GM23338 (cell line): ENCODE measurements around the gene TENM3. TPM values are rescaled to one million over a fixed set of nuclear protein-coding genes. Genes with fewer than 3 reads are reported as not detected.
A peak's percentile ranks its signal among the peaks of the same experiment; 100 is the strongest.

Experiments
- ATAC-seq: fragments of 200-7000 bp; cut with Tn5 transposase; 3 replicates; pipeline ENCODE4 v1.9.1; 2020
- DNase-seq: peaks from one replicate; pipeline ENCODE4 v3.0.0-alpha.2; 2015; ENCODE audit warnings: low spot score
- H2AFZ ChIP-seq: fragments of 200-600 bp; sonication (generic); 2 replicates; pipeline ENCODE4 v1.8.0; 2016; ENCODE audit warnings: antibody characterized with exemption, mild to moderate bottlenecking, moderate library complexity
- H3F3A ChIP-seq: fragments of 200-600 bp; sonication (generic); replicated peaks from 2 replicates; pipeline ENCODE4 v1.8.0; 2017; ENCODE audit warnings: antibody characterized with exemption, mixed run types, low read depth
- H3K27ac ChIP-seq: fragments of 200-600 bp; sonication (generic); 2 replicates; pipeline ENCODE4 v1.6.1; 2016; ENCODE audit warnings: low read depth
- H3K27me3 ChIP-seq: fragments of 200-600 bp; sonication (generic); 2 replicates; pipeline ENCODE4 v1.8.0; 2016; ENCODE audit warnings: mild to moderate bottlenecking, mixed run types, moderate library complexity; ENCODE audit not compliant: insufficient read depth
- H3K36me3 ChIP-seq: fragments of 200-600 bp; sonication (generic); 2 replicates; pipeline ENCODE4 v1.8.0; 2016; ENCODE audit warnings: mild to moderate bottlenecking; ENCODE audit not compliant: insufficient read depth
- H3K4me1 ChIP-seq: fragments of 200-600 bp; sonication (generic); 2 replicates; pipeline ENCODE4 v1.8.0; 2016; ENCODE audit warnings: mild to moderate bottlenecking, moderate library complexity; ENCODE audit not compliant: insufficient read depth
- H3K4me2 ChIP-seq: fragments of 200-600 bp; sonication (generic); 2 replicates; pipeline ENCODE4 v1.7.1; 2017; ENCODE audit warnings: mixed run types
- H3K4me3 ChIP-seq: fragments of 200-600 bp; sonication (generic); 2 replicates; pipeline ENCODE4 v1.6.1; 2016; ENCODE audit warnings: mixed run types
- H3K79me2 ChIP-seq: fragments of 200-600 bp; sonication (generic); replicated peaks from 2 replicates; pipeline ENCODE4 v1.8.0; 2017; ENCODE audit warnings: mild to moderate bottlenecking; ENCODE audit not compliant: insufficient read depth
- H3K9me2 ChIP-seq: fragments of 200-600 bp; sonication (generic); 2 replicates; pipeline ENCODE4 v1.8.0; 2017; ENCODE audit not compliant: insufficient read depth
- H4K20me1 ChIP-seq: fragments of 200-600 bp; sonication (generic); replicated peaks from 2 replicates; pipeline ENCODE4 v1.8.0; 2017; ENCODE audit warnings: mild to moderate bottlenecking; ENCODE audit not compliant: insufficient read depth
- H3K27ac Mint-ChIP-seq: 2 replicates; pipeline ENCODE4 v1.8.0; 2020; ENCODE audit warnings: inconsistent platforms, mild to moderate bottlenecking, moderate library complexity, mixed read lengths
- H3K27me3 Mint-ChIP-seq: 3 replicates; pipeline ENCODE4 v1.8.0; 2022; ENCODE audit warnings: low read depth, mild to moderate bottlenecking, moderate library complexity, mixed read lengths, inconsistent platforms; ENCODE audit not compliant: insufficient read depth, poor library complexity
- H3K36me3 Mint-ChIP-seq: 3 replicates; pipeline ENCODE4 v1.8.0; 2021; ENCODE audit warnings: low read depth, mild to moderate bottlenecking, inconsistent platforms, moderate library complexity, mixed read lengths
- H3K4me1 Mint-ChIP-seq: 3 replicates; pipeline ENCODE4 v1.8.0; 2020; ENCODE audit warnings: mild to moderate bottlenecking, inconsistent platforms, mixed read lengths
- H3K4me3 Mint-ChIP-seq: 3 replicates; pipeline ENCODE4 v1.8.0; 2021; ENCODE audit warnings: moderate library complexity, mild to moderate bottlenecking, inconsistent platforms, mixed read lengths
- H3K9me3 Mint-ChIP-seq: 3 replicates; pipeline ENCODE4 v1.8.0; 2020; ENCODE audit warnings: moderate library complexity, mild to moderate bottlenecking, inconsistent platforms, mixed read lengths
- CREB1 ChIP-seq: fragments of 250-450 bp; sonication (Bioruptor Pico); IDR thresholded peaks from 2 replicates; pipeline ENCODE4 v1.5.0; 2020; ENCODE audit warnings: low read depth, mild to moderate bottlenecking, moderate library complexity
- EZH2 ChIP-seq: fragments of 200-600 bp; sonication (generic); IDR thresholded peaks from one replicate; pipeline ENCODE4 v1.8.0; 2017; ENCODE audit warnings: antibody characterized with exemption, mild to moderate bottlenecking, low read depth; ENCODE audit not compliant: unreplicated experiment
- EZH2phosphoT487 ChIP-seq: fragments of 200-600 bp; sonication (generic); IDR thresholded peaks from one replicate; pipeline ENCODE4 v1.8.1; 2018; ENCODE audit warnings: antibody characterized with exemption; ENCODE audit not compliant: unreplicated experiment
- JUNB ChIP-seq: IDR thresholded peaks from one replicate; pipeline ENCODE4 v1.6.1; 2016; ENCODE audit warnings: antibody characterized with exemption; ENCODE audit not compliant: unreplicated experiment
- NANOG ChIP-seq: IDR thresholded peaks from 2 replicates; pipeline ENCODE4 v1.6.1; 2016; ENCODE audit warnings: antibody characterized with exemption, borderline replicate concordance
- POLR2AphosphoS5 ChIP-seq: IDR thresholded peaks from 2 replicates; pipeline ENCODE4 v1.6.1; 2016; ENCODE audit warnings: antibody characterized with exemption, low read depth
- REST ChIP-seq: IDR thresholded peaks from one replicate; pipeline ENCODE4 v1.6.1; 2018; ENCODE audit warnings: antibody characterized with exemption; ENCODE audit not compliant: unreplicated experiment
- STAT1 ChIP-seq: IDR thresholded peaks from one replicate; pipeline ENCODE4 v1.6.1; 2016; ENCODE audit warnings: antibody characterized with exemption; ENCODE audit not compliant: unreplicated experiment
- ZNF114 ChIP-seq: fragments of 250-450 bp; sonication (Bioruptor Pico); IDR thresholded peaks from 2 replicates; pipeline ENCODE4 v1.5.0; 2020; ENCODE audit warnings: mild to moderate bottlenecking, moderate library complexity
- ZNF331 ChIP-seq: fragments of 250-450 bp; sonication (Bioruptor Pico); IDR thresholded peaks from 2 replicates; pipeline ENCODE4 v1.5.0; 2020; ENCODE audit warnings: low read depth, mild to moderate bottlenecking, moderate library complexity
- polyA plus RNA-seq: library from polyadenylated mRNA; unstranded; fragments of >200 nt; fragmentation: Nextera tagmentation; extraction: Ambion mirVana; gene quantifications from 2 replicates; pipeline ENCODE4 v1.2.1, GENCODE V29; 2016
- total RNA-seq: library from RNA; depleted of rRNA; stranded (reverse); fragments of >200 nt; shearing (Covaris generic); gene quantifications from 2 replicates; pipeline ENCODE4 v1.2.3, GENCODE V29; 2014
- TF ChIP-seq, protein P1 (sequence below): fragments of 250-450 bp; sonication (Bioruptor Pico); IDR thresholded peaks from 2 replicates; pipeline ENCODE4 v1.5.0; 2020; ENCODE audit warnings: mild to moderate bottlenecking, moderate library complexity
- TF ChIP-seq, protein P2 (sequence below), 2 experiments: fragments of 200-600 bp in 1 of 2; sonication (generic) in 1 of 2; conservative IDR thresholded peaks; 2 replicates each; pipeline versions ENCODE4 v1.5.1 to v1.6.1; 2016 to 2017; ENCODE audit warnings: antibody characterized with exemption in 2 of 2, low read depth in 2 of 2, mild to moderate bottlenecking in 2 of 2, moderate library complexity in 1 of 2
- TF ChIP-seq, protein P3 (sequence below): IDR thresholded peaks from 2 replicates; pipeline ENCODE4 v1.6.1; 2016; ENCODE audit warnings: antibody characterized with exemption

The TENM3 gene
- total and polyA plus RNA-seq, 2 experiments from 2014 or later: 22.2 to 128 TPM

GRCh38 chr4:182245541-182246215 lies 2.5 kb downstream of the TENM3 start:
- Histone ChIP-seq H3K4me1 (peaks cover 20% of the 10 kb centered on the region), H3K9me2 (no peaks in the 10 kb centered on the region), H3K79me2 (no peaks in the 10 kb centered on the region), H3K4me3 (no peak overlapping the region), H3K36me3 (no peaks in the 10 kb centered on the region), H3K4me2 (no peak overlapping the region), H3K27me3 (no peaks in the 10 kb centered on the region), H2AFZ (no peak overlapping the region), H3K27ac (peak overlapping the region; percentile 64; the same call in 1 of the 2 replicates), H4K20me1 (no peaks in the 10 kb centered on the region), H3F3A (no peaks in the 10 kb centered on the region)
- Mint-ChIP-seq H3K4me1 (peaks cover 25% of the 10 kb centered on the region), H3K27ac (peak overlapping the region; percentile 57), H3K4me3 (no peak overlapping the region), H3K27me3 (peaks cover 7% of the 10 kb centered on the region), H3K36me3 (peaks cover 13% of the 10 kb centered on the region; the same call in 2 of the 3 replicates), H3K9me3 (no peaks in the 10 kb centered on the region; the same call in 2 of the 3 replicates)
- ATAC-seq (peak; percentile 44), DNase-seq (no peak)
- TF ChIP-seq, protein P1, sequence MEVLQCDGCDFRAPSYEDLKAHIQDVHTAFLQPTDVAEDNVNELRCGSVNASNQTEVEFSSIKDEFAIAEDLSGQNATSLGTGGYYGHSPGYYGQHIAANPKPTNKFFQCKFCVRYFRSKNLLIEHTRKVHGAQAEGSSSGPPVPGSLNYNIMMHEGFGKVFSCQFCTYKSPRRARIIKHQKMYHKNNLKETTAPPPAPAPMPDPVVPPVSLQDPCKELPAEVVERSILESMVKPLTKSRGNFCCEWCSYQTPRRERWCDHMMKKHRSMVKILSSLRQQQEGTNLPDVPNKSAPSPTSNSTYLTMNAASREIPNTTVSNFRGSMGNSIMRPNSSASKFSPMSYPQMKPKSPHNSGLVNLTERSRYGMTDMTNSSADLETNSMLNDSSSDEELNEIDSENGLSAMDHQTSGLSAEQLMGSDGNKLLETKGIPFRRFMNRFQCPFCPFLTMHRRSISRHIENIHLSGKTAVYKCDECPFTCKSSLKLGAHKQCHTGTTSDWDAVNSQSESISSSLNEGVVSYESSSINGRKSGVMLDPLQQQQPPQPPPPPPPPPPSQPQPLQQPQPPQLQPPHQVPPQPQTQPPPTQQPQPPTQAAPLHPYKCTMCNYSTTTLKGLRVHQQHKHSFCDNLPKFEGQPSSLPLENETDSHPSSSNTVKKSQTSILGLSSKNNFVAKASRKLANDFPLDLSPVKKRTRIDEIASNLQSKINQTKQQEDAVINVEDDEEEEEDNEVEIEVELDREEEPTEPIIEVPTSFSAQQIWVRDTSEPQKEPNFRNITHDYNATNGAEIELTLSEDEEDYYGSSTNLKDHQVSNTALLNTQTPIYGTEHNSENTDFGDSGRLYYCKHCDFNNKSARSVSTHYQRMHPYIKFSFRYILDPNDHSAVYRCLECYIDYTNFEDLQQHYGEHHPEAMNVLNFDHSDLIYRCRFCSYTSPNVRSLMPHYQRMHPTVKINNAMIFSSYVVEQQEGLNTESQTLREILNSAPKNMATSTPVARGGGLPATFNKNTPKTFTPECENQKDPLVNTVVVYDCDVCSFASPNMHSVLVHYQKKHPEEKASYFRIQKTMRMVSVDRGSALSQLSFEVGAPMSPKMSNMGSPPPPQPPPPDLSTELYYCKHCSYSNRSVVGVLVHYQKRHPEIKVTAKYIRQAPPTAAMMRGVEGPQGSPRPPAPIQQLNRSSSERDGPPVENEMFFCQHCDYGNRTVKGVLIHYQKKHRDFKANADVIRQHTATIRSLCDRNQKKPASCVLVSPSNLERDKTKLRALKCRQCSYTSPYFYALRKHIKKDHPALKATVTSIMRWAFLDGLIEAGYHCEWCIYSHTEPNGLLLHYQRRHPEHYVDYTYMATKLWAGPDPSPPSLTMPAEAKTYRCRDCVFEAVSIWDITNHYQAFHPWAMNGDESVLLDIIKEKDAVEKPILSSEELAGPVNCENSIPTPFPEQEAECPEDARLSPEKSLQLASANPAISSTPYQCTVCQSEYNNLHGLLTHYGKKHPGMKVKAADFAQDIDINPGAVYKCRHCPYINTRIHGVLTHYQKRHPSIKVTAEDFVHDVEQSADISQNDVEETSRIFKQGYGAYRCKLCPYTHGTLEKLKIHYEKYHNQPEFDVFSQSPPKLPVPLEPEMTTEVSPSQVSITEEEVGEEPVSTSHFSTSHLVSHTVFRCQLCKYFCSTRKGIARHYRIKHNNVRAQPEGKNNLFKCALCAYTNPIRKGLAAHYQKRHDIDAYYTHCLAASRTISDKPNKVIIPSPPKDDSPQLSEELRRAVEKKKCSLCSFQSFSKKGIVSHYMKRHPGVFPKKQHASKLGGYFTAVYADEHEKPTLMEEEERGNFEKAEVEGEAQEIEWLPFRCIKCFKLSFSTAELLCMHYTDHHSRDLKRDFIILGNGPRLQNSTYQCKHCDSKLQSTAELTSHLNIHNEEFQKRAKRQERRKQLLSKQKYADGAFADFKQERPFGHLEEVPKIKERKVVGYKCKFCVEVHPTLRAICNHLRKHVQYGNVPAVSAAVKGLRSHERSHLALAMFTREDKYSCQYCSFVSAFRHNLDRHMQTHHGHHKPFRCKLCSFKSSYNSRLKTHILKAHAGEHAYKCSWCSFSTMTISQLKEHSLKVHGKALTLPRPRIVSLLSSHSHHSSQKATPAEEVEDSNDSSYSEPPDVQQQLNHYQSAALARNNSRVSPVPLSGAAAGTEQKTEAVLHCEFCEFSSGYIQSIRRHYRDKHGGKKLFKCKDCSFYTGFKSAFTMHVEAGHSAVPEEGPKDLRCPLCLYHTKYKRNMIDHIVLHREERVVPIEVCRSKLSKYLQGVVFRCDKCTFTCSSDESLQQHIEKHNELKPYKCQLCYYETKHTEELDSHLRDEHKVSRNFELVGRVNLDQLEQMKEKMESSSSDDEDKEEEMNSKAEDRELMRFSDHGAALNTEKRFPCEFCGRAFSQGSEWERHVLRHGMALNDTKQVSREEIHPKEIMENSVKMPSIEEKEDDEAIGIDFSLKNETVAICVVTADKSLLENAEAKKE: no peak
- TF ChIP-seq NANOG: no peak
- no peak for TF ChIP-seq JUNB
- no peak for TF ChIP-seq ZNF331 (CRISPR knock-in tag)
- TF ChIP-seq ZNF114 (CRISPR knock-in tag): no peak
- TF ChIP-seq EZH2: no peak
- TF ChIP-seq EZH2phosphoT487: no peak
- TF ChIP-seq POLR2AphosphoS5: no peak
- TF ChIP-seq, protein P2, sequence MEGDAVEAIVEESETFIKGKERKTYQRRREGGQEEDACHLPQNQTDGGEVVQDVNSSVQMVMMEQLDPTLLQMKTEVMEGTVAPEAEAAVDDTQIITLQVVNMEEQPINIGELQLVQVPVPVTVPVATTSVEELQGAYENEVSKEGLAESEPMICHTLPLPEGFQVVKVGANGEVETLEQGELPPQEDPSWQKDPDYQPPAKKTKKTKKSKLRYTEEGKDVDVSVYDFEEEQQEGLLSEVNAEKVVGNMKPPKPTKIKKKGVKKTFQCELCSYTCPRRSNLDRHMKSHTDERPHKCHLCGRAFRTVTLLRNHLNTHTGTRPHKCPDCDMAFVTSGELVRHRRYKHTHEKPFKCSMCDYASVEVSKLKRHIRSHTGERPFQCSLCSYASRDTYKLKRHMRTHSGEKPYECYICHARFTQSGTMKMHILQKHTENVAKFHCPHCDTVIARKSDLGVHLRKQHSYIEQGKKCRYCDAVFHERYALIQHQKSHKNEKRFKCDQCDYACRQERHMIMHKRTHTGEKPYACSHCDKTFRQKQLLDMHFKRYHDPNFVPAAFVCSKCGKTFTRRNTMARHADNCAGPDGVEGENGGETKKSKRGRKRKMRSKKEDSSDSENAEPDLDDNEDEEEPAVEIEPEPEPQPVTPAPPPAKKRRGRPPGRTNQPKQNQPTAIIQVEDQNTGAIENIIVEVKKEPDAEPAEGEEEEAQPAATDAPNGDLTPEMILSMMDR (conservative IDR thresholded peaks at IDR 0.05; ENCODE audit: low read depth in 2 of 2): no peak
- TF ChIP-seq, protein P3, sequence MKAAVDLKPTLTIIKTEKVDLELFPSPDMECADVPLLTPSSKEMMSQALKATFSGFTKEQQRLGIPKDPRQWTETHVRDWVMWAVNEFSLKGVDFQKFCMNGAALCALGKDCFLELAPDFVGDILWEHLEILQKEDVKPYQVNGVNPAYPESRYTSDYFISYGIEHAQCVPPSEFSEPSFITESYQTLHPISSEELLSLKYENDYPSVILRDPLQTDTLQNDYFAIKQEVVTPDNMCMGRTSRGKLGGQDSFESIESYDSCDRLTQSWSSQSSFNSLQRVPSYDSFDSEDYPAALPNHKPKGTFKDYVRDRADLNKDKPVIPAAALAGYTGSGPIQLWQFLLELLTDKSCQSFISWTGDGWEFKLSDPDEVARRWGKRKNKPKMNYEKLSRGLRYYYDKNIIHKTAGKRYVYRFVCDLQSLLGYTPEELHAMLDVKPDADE: no peak
- no peak for TF ChIP-seq REST
- no peak for TF ChIP-seq STAT1
- no peak for TF ChIP-seq CREB1
